D721Med (cell line): ENCODE measurements around the gene TPM2.

ENCODE experiments used
- DNase-seq: peaks from one replicate; pipeline ENCODE4 v3.0.0; 2011; ENCODE audit warnings: low spot score; ENCODE audit not compliant: insufficient read length
- FAIRE-seq: peaks from 2 replicates; lab custom pipeline; 2011; peaks lifted over from hg19 to GRCh38; lab: Jason Lieb, UNC
- TF ChIP-seq, protein P1 (sequence below): IDR thresholded peaks from 2 replicates; pipeline ENCODE4 v1.5.1; 2012; ENCODE audit warnings: mild to moderate bottlenecking, control low read depth; ENCODE audit not compliant: insufficient read depth; ENCODE audit errors: missing control alignments

Gene TPM2

GRCh38 chr9:35688558-35689541, 875 bp downstream of the TPM2 start:
- DNase-seq (no peak), FAIRE-seq (no peak)
- TF ChIP-seq, protein P1, sequence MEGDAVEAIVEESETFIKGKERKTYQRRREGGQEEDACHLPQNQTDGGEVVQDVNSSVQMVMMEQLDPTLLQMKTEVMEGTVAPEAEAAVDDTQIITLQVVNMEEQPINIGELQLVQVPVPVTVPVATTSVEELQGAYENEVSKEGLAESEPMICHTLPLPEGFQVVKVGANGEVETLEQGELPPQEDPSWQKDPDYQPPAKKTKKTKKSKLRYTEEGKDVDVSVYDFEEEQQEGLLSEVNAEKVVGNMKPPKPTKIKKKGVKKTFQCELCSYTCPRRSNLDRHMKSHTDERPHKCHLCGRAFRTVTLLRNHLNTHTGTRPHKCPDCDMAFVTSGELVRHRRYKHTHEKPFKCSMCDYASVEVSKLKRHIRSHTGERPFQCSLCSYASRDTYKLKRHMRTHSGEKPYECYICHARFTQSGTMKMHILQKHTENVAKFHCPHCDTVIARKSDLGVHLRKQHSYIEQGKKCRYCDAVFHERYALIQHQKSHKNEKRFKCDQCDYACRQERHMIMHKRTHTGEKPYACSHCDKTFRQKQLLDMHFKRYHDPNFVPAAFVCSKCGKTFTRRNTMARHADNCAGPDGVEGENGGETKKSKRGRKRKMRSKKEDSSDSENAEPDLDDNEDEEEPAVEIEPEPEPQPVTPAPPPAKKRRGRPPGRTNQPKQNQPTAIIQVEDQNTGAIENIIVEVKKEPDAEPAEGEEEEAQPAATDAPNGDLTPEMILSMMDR, result no peak

DNA sequence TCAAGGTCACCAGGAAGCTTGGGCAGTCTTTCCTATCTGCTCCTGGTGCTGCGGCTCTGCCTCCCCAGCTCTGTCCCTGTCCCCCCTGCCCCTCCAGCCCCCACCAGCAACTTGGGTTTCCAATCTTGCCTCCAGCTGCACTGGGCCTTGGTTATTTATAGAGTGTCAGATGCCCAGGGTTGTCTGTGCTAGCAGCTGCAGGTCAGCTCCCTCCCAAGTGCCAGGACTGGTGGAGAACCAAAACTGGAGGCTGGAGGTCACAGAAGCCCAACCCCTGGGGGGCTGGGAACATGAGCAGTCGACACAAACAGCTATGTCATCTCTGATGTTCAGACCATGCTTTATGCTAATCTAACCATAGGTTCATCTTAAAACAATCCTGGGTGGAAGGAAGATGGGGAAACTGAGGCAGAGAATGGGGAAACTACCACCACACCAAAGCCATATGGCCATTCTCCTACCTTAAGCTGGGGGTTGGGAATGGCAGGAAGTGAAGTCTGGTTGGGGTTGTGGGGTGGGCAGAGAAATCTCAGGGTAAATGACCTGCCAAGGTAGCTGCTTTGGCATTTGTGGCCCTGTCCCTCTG, 1.7 kb downstream of the TPM2 start:
- TF ChIP-seq, protein P1, result no peak
- FAIRE-seq (no peak), DNase-seq (no peak)

GRCh38 chr9:35687306-35687705, 2.4 kb downstream of the TPM2 start:
- FAIRE-seq (no peak), DNase-seq (no peak)
- TF ChIP-seq, protein P1, result no peak

- TF ChIP-seq, protein P1, result no peak
- FAIRE-seq, result no peak
- DNase-seq, result no peak
These were observed 3.2 kb downstream of the TPM2 start for GRCh38 chr9:35686222-35687203.

GRCh38 chr9:35685506-35685905, 4.2 kb downstream of the TPM2 start:
- FAIRE-seq (no peak), DNase-seq (no peak)
- TF ChIP-seq, protein P1, result no peak

GRCh38 chr9:35684921-35685320, 4.8 kb downstream of the TPM2 start:
- TF ChIP-seq, protein P1, result no peak
- FAIRE-seq, result no peak
- DNase-seq, result no peak
